Measurements from ENCODE around the gene KLK4.
"Not testable (repeated sequence)": the region's sequence is repeated elsewhere in the genome, so short reads cannot be mapped to it uniquely, and the experiment has no call there.

Gene KLK4

GRCh38 chr19:50912727-50913716 lies 1.8 kb upstream of the KLK4 start:
- no peak for DNase-seq (ENCODE audit: low spot score)

DNA sequence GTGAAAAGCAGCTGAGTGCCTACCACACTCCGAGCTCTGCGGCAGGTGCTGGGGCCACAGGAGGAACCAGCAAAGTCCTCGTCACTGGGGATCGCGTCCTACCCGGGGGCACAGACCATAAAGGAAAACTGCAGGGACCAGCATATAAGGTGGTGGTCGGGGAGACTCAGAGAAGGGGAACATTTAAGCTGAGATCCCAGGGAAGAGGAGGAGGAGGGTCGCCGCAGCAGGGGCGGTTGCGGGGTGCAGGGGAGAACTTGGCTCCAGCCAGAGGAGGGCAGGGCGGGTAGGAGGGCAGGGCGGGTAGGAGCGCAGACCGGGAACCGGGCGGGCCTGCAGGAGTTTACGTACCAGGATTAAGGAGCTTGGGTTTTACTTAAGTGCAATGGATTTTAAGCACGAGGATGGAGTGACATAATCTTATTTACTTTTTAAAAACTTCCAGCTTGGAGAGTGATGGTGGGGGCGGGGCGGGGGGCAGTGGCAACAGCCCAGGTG lies 956 bp upstream of the KLK4 start:
- no peak for DNase-seq (ENCODE audit: low spot score)

- no peak for DNase-seq (ENCODE audit: low spot score)
These were observed 473 bp downstream of the KLK4 start for GRCh38 chr19:50910722-50911121.

DNA sequence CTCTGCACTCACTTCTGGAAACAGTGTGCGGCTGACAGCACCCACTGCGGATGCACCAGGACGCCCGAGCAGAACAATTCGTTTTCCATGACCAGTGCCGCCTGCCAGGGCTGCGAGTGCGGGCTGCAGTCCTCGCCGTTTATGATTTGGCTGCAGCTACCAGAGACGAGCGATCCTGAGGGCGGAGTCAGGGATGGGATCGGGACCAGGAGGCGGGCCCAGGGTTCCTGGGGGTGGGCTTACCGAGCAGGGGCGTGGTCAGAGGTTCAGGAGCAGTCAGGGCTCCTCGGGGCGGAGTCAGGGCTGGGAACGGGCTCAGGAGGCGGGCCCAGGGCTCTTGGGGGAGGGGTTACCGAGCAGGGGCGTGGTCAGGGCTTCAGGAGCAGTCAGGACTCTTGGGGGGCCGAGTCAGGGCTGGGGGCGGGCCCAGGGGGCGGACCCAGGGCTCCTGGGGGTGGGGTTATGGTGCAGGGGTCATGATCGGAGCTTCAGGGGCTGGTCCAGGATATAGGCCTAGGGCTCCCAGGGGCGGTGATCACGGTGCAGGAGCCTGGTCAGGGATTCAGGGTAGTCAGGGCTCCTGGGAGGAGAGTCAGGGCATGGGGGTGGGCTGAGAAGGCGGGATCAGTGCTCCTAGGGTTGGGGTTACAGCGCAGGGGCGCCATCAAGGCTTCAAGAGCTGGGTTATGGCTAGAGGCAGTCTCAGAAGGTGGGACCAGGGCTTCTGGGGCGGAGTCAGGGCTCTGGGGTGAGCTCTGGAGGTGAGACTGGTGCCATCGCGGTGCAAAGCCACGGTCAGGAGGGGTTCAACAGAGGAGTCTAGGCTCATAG lies 1.7 kb downstream of the KLK4 start:
- no peak for DNase-seq (ENCODE audit: low spot score)

GRCh38 chr19:50908336-50908735 lies 2.9 kb downstream of the KLK4 start:
- no peak for DNase-seq (ENCODE audit: low spot score)

DNA sequence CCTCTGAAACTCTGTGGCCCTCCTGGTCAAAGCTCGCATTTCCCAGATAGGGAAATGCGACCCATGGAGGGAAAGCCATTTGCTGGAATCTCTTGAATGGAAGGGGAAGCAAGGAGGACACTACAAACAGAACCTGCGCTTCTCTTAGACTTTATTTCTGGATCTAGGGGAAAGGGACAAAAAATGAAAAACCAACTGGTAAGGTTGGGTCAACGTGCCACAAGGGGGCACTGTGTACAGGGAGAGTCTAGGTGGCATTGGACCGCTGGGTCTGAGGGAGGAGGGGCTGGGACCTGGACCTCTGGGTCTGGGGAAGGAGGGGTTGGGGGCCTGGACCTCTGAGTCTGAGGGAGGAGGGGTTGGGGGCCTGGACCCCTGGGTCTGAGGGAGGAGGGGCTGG lies 5.0 kb downstream of the KLK4 start:
- no peak for DNase-seq (ENCODE audit: low spot score)

DNA sequence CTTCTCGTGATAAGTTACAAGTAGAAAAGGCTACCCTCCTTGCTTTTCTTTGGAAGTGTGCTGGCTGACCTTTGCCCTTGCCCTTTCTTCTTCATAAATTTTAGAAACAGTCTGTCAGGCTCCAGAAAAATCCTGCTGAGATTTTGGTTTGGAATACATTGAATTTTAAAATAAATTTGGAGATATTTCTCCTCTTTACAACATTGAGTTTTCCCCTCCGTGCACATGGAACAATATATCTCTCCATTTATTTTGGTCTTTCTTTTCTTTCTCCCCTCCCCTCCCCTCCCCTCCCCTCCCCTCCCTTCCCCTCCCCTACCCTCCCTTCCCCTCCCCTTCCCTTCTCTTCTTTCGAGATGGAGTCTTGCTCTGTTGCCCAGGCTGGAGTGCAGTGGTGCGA lies 8.6 kb downstream of the KLK4 start:
- DNase-seq (ENCODE audit: low spot score), result no peak

DNA sequence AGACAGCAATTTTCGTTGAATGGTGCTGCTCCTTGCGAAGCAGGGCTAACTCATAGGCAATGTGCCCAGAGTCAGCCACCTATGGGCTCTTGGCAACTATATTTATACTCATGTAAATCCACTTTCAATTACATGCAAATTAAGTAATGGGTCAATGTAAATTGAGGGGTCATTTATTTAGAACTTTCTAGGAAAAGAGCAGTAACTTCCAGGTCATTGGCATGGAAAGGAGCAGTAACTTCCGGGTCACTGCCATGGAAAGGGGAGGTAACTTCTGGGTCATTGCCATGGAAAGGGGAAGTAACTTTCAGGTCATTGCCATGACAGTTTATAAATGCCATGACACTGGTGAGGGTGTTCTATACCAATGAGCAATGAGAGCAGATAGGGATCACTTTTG lies 11.6 kb downstream of the KLK4 start:
- no peak for DNase-seq (ENCODE audit: low spot score)

DNA sequence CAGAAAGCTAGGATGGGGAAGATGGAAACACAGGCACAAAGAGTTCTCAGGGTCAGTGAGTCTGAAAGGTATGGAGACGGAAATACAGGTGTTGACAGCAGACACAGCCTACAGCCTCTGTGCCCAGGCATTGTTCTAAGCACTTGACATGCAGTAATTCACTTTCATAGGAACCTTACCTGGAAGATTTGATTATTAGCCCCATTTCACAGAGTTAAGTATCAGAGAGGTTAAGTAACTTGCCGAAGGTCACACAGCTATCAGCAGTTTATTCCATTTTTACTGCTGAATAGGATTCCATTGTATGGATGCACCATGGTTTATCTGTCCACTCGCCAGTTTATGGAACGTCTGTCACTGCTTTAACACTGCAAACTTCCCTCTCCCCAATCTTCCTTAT lies 13.2 kb downstream of the KLK4 start:
- DNase-seq (ENCODE audit: low spot score), result no peak

DNA sequence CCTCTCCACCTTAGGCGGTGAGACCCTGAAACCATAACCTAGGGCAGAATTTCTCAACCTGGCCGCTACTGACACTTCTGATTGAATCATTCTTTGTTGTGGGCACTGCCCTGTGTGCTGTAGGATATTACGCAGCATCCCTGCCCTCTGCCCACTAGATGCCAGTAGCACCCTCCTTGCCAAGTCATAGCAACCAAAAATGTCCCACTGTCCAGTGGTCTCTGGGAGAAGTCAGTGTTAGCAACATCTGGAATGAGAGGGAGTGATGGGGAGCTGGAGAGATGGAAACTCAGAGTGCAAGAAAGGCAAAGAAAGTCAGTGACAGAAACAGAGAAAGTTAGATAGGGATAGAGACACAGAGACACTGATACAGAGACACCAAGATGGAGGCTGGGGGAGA lies 13.6 kb downstream of the KLK4 start:
- no peak for DNase-seq (ENCODE audit: low spot score)

DNA sequence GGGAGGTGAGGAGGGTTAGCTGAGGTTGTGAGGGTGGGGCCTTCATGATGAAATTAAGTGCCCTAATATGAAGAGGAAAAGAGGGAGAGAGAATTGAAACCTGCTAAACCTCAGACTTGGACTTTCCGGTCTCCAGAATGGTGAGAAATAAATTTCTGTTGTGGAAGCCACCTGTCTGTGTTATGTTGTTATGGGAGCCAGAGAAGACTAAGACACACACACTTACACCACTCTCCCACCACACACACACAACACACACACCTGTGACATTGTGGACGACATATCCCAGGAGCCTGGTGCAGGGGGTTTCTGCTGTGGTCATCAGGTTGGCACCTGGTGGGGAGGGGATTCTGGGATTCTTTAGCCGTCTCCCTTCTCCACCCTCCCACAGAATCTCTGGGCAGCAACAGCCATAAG lies 14.0 kb downstream of the KLK4 start:
- DNase-seq (ENCODE audit: low spot score), result no peak

DNA sequence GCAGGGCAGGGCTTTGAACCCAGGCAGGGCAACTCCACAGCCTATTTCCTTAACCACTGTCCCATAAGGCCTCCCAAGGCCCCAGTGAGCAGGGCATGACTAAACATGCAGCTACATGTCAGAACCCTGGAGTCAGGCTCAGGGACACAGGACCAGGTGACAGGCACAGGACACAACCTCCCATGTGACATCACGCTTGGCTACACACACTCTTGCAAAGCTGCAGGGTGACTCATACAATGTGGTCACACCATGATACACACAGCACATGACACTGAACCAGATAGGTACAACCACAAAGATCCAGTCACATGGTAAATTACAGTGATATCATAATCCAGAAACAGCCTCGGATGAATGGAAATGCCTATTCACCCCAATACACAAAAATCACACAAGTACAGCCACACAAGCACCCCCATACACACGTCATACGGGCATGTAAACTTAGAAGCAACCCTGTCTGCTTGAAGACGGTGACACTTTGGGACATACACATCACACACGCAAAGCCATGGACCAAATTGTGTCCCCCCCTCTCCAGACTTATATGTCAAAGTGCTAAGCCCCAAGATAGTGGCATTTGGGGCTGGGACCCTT lies 14.5 kb downstream of the KLK4 start:
- DNase-seq (ENCODE audit: low spot score), result no peak

DNA sequence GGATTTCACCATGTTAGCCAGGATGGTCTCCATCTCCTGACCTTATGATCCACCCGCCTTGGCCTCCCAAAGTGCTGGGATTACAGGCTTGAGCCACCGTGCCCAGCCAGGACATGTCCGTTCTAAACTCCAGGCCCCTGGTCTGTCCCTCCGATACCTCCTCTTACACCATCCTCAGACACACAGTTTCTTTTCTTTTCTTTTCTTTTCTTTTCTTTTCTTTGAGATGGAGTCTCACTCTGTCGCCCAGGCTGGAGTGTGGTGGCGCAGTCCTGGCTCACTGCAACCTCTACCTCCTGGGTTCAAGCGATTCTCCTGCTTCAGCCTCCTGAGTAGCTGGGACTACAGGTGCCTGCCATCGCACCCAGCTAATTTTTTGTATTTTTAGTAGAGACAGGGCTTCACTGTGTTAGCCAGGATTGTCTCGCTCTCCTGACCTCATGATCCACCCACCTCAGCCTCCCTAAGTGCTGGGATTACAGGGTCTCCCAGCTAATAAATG lies 15.1 kb downstream of the KLK4 start:
- not testable (repeated sequence) for DNase-seq (ENCODE audit: low spot score)

GRCh38 chr19:50894478-50895356 lies 16.5 kb downstream of the KLK4 start:
- no peak for DNase-seq (ENCODE audit: low spot score)

DNA sequence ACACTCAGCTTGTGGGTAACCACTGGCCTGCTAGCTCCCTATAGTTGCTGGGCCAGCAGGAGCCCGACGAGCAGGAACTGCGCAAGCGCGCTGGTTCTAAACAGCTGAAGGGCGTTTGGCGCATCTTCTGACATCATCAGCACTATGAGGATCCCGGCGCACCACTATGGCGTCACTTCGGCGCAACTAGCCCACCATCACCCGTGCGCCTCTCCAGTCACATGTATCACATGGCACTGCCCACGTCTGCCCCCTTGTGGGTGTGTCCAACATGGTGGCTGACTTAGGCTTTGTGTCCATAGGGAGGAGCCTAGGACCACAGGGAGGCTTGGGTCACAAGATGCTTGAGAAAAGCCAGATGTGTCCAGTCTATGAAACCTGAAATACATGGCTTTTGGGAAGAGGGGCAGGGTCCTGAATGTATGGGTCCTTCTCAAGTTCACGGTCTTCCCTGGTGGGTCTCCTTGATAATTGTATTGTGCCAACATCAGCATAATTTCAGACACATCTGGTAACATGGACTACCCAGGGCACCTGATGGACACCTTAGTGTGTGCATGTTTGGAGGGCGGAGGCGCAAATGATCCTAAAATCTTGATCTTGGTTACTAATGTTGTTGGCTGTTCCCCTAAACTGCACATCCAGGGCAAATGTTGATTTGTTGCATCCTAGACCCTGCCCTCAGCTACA lies 18.0 kb downstream of the KLK4 start:
- no peak for DNase-seq (ENCODE audit: low spot score)

DNA sequence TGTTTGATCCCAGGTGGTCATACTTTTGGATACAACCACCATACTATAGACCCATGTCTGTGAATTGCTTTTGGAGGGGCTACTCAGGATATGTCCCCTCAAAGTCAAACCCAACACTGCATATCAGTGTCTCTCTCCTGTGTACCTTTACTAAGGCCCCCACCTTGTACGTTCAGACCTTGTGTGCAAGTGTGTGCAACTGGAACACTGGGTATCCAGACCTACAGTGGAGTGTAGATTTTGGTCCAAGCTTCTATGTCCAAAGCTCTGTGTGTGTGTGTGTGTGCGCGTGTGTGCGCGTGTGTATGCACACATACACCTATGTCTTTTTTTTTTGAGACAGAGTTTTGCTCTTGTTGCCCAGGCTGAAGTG lies 20.0 kb downstream of the KLK4 start:
- no peak for DNase-seq (ENCODE audit: low spot score)

DNA sequence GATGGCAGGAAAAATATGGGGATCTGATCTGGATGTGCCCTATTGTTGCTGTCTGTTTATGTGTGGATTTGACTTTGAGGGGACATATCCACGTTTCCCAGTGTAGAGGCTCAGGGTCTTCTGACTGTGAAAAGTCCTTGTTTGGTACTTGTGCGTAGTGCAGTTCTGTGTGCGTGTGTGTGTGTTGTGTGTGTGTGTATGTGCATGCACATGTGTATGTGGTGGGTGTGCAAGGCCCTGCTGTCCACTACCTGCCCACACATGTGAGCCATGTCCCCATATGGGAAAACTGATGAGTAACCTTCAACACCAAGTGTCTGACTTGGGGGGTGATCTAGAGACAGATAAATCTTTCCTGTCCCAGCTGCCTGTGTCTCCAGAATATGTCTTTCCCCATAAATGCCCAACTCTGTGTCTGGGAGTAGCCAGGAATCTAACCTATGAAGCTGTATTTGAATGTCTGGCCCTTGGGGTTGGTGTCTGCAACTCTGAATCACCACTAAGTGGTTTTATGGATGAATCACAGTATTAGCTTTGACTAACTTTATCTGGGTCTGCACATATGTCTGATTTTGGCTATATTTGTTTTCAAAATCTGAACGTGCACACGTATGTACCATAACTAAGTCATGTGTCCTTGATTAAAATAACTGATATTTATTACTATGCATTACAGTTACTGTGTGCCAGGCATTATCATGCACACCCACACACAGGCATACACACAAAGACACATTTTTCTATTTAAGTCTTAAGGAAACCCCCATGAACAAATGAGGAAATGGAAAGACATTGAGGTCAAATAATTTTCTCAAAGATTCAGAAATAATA lies 20.6 kb downstream of the KLK4 start:
- DNase-seq (ENCODE audit: low spot score), result no peak

DNA sequence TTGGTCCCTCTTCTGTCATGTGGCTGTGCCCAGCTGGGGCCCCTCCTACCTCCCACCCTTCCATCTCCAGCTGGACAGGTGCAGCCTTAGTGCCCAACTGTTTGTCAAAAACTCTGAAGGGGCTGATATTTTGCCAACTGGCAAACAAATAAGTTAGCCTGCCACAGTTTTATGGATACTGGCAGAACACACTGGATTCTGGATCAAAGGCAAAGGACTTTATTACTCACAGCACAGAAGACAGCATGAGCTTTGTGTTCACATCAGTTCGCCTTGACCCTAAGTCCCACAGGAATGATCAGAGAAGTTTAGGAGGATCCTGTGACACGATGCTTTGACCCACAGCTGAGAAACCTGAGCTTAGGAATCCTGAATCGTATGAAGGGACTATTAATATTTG lies 21.6 kb downstream of the KLK4 start:
- DNase-seq (ENCODE audit: low spot score), result no peak

- no peak for DNase-seq (ENCODE audit: low spot score)
These were observed 29.0 kb downstream of the KLK4 start for GRCh38 chr19:50882188-50882587.

- DNase-seq (ENCODE audit: low spot score), result no peak
These were observed 31.0 kb downstream of the KLK4 start for GRCh38 chr19:50880241-50880640.
